ENCODE data around the gene APOE. TPM values are rescaled to one million over a fixed set of nuclear protein-coding genes. Genes with fewer than 3 reads are reported as not detected.

The APOE gene
- total and polyA plus RNA-seq, 2 of the 8 experiments (the other 6 are each of a cell fraction or from before 2014, with no cell fraction given): 629 to 1,258 TPM

DNA sequence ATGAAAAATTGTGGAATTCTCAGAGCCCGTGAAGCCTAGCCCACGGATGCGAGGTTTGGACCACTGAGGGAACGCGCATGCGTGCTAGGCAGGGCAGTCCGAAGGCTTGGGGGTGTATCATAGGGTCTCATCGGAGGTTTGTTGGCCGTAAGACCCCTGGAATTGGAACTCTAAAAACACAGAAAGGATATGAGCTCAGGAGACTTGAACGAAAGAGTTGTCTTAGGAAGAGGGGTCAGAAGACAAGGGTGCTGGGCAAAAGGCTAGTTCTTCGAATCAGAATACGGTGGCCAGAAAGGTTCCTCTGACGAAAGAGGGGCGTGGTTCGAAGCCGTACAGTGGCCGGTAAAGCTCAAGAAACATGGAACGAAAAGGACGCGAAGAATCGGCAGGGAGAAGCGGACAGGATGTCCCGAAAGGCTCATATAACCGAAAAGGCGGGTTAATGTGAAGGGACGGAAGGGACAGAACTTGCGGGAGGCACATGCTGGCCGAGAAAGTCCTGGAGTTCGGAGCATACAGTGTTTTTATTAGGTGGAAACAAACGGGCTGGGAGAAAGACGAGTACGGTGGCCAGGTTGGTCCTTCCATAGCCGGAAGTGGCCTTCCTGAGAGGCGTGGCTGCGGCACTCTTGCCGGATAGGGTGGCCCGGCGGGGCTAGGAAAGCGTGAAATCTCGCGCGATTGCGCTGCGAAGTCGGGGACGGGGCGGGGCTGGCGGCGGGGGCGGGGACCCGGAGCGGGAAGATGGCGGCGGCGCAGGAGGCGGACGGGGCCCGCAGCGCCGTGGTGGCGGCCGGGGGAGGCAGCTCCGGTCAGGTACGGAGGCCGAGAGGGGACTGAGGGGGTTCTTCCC, 49.3 kb downstream of the APOE start, which contains the start of gene CLPTM1:
Gene CLPTM1, plus strand, starts transcription at position 732 of the 856 bp plus-strand sequence. Its CDS starts 16 bp downstream, at position 748.
- peak within 1 kb of the TSS; percentile 95 for H3K18ac ChIP-seq (ENCODE audit: extremely low read depth, low read length)
- no peak within 1 kb of the TSS for H2BK20ac ChIP-seq (ENCODE audit: low read length)
- H3K4me1 ChIP-seq (replicated peaks in 1 of 4; ENCODE audit: control insufficient read depth in 3 of 4, insufficient read depth in 4 of 4, low read length in 3 of 4): peaks cover 0 to 7% (median 6%) of the 10 kb centered on the region in 4 experiments; a peak in 6 of 7 replicates
- H4K91ac ChIP-seq (replicated peaks; ENCODE audit: insufficient read length, low read length): peak within 1 kb of the TSS; percentile 39
- H2AFZ ChIP-seq (ENCODE audit: low read length): peak within 1 kb of the TSS; percentile 99
- peak within 1 kb of the TSS; percentile 94; the same call in 1 of the 2 replicates for H2BK12ac ChIP-seq (ENCODE audit: low read depth, low read length)
- H3K4ac ChIP-seq (replicated peaks; ENCODE audit: insufficient read length, low read depth, low read length): peak within 1 kb of the TSS; percentile 71
- peaks cover 6 to 21% of the 10 kb centered on the region in 2 experiments for H4K20me1 ChIP-seq (replicated peaks in 1 of 2; ENCODE audit: control insufficient read depth in 1 of 2, insufficient read depth in 2 of 2, low read length in 2 of 2)
- H2BK15ac ChIP-seq (ENCODE audit: low read length): peak within 1 kb of the TSS; percentile 88; the same call in 1 of the 2 replicates
- peak within 1 kb of the TSS; percentile 78 to 84 for H3K4me2 ChIP-seq (ENCODE audit: insufficient read depth in 1 of 2, low read depth in 2 of 2, low read length in 2 of 2)
- H4K8ac ChIP-seq (ENCODE audit: extremely low read depth, insufficient read depth, low read length): peak within 1 kb of the TSS; percentile 93
- FAIRE-seq: peak; percentile 19
- H3K23ac ChIP-seq (ENCODE audit: insufficient read length): no peak within 1 kb of the TSS
- no peak within 1 kb of the TSS for H3K14ac ChIP-seq (ENCODE audit: insufficient read length)
- peak within 1 kb of the TSS; percentile 92 for H4K5ac ChIP-seq (ENCODE audit: insufficient read length, low read depth, low read length)
- peaks cover 29 to 48% of the 10 kb centered on the region in 2 experiments for H3K79me2 ChIP-seq (ENCODE audit: control insufficient read depth in 1 of 2, insufficient read depth in 2 of 2, low read length in 2 of 2)
- ChIA-PET POLR2A (ENCODE audit: partially characterized antibody) (interaction anchor here (0.6 to 11.6 kb wide), 24 partner anchors 9 to 306 kb away, joined by 3 to 121 read pairs (median 4); partner anchors contain the start of genes APOC2, APOE, CLASRP and PPP1R37), CTCF (ENCODE audit: partially characterized antibody) (interaction anchor here (0.6 to 8.3 kb wide), 3 partner anchors 38 to 231 kb away, joined by 3 to 201 read pairs (median 3); partner anchors contain the start of gene APOE)
- no peaks in the 10 kb centered on the region for H3K27me3 ChIP-seq (replicated peaks in 1 of 4; ENCODE audit: control insufficient read depth in 3 of 4, extremely low read depth in 1 of 4, insufficient read depth in 3 of 4, low read length in 3 of 4)
- peak within 1 kb of the TSS; percentile 96 for H3K27ac ChIP-seq (ENCODE audit: low read depth, low read length)
- H3K23me2 ChIP-seq (ENCODE audit: low read depth, low read length): peaks cover 12% of the 10 kb centered on the region; the same call in 1 of the 2 replicates
- peak within 1 kb of the TSS; percentile 99 for H2BK5ac ChIP-seq (ENCODE audit: low read depth, low read length)
- peak; percentile 83 to 93 for DNase-seq (ENCODE audit: low read depth in 1 of 2, low spot score in 2 of 2)
- peaks cover 16% of the 10 kb centered on the region for H3K79me1 ChIP-seq (ENCODE audit: low read depth, low read length)
- H2AK5ac ChIP-seq (ENCODE audit: low read depth, low read length): 0 out of 2 replicates have a peak within 1 kb of the TSS, but pooled peaks have one; percentile 16
- no peaks in the 10 kb centered on the region for H3K9me3 ChIP-seq (ENCODE audit: insufficient read depth in 2 of 2, low read depth in 1 of 2, low read length in 1 of 2)
- no peaks in the 10 kb centered on the region for H3K36me3 ChIP-seq (ENCODE audit: control insufficient read depth in 2 of 4, insufficient read depth in 4 of 4, low read length in 3 of 4)
- 1% methylated on average over 51 of the region's 65 CpGs; no CpG with 5 or more reads in 1 of the 2 experiments for WGBS, 2 experiments (ENCODE audit: extremely low coverage in 1 of 2, insufficient coverage in 1 of 2, insufficient read length in 1 of 2, insufficient replicate concordance in 2 of 2, low coverage in 1 of 2, low lambda C conversion rate in 2 of 2, missing lambda C conversion rate in 1 of 2)
- peak within 1 kb of the TSS; percentile 68 to 95 (median 90) for H3K4me3 ChIP-seq (ENCODE audit: extremely low read depth in 1 of 4, insufficient read depth in 2 of 4, low read depth in 3 of 4, low read length in 4 of 4)
- H2BK120ac ChIP-seq (replicated peaks; ENCODE audit: low read depth, low read length): no peak within 1 kb of the TSS
- H3K56ac ChIP-seq (replicated peaks; ENCODE audit: insufficient read length, low read depth, low read length): peak within 1 kb of the TSS; percentile 40
- peak within 1 kb of the TSS; percentile 85 to 97 (median 93) for H3K9ac ChIP-seq (replicated peaks in 1 of 4; ENCODE audit: extremely low read depth in 1 of 4, low read depth in 3 of 4, low read length in 3 of 4)
- TF ChIP-seq RAD21 (IDR thresholded peaks at IDR 0.05 in 1 of 2, conservative IDR thresholded peaks at IDR 0.05 in 1 of 2; ENCODE audit: low read depth in 2 of 2, low read length in 2 of 2) (no peak), TBP (IDR thresholded peaks at IDR 0.05; ENCODE audit: low read depth, low read length) (peak; percentile 70; the same call in 1 of the 2 replicates), TAF7 (optimal IDR thresholded peaks at IDR 0.05; ENCODE audit: borderline replicate concordance, low read depth, low read length) (peak; percentile 53), SUZ12 (IDR thresholded peaks at IDR 0.05; ENCODE audit: low read length) (no peak), POLR2AphosphoS5 (IDR thresholded peaks at IDR 0.05; ENCODE audit: low read depth, low read length) (peak; percentile 95), RBBP5 (IDR thresholded peaks at IDR 0.05; ENCODE audit: borderline replicate concordance, low read depth, low read length) (0 out of 2 replicates have a peak, but pooled peaks have one; percentile 37), KDM4A (IDR thresholded peaks at IDR 0.05; ENCODE audit: low read depth, low read length, severe bottlenecking) (peak; percentile 30), GABPA (IDR thresholded peaks at IDR 0.05; ENCODE audit: borderline replicate concordance, insufficient read depth, low read length) (peak; percentile 59; the same call in 1 of the 2 replicates)
- TF ChIP-seq, protein P1, sequence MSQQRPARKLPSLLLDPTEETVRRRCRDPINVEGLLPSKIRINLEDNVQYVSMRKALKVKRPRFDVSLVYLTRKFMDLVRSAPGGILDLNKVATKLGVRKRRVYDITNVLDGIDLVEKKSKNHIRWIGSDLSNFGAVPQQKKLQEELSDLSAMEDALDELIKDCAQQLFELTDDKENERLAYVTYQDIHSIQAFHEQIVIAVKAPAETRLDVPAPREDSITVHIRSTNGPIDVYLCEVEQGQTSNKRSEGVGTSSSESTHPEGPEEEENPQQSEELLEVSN (IDR thresholded peaks at IDR 0.05): no peak

All from H1 (cell line).